GM12878 (cell line): ENCODE data around the gene CYSLTR1. TPM values are rescaled to one million over a fixed set of nuclear protein-coding genes. Genes with fewer than 3 reads are reported as not detected.
"Not testable (repeated sequence)": the region's sequence is repeated elsewhere in the genome, so short reads cannot be mapped to it uniquely, and the experiment has no call there.

Experiments
- ATAC-seq: fragments of 200-7000 bp; cut with Tn5 transposase; 3 replicates; pipeline ENCODE4 v1.9.1; 2020; ENCODE audit warnings: mild to moderate bottlenecking, moderate library complexity
- BruUV-seq: library from RNA; stranded (reverse); fragments of 400-500 nt; replicated peaks from 2 replicates; lab custom pipeline; 2021; lab: Mats Ljungman, UMichigan
- CTCF ChIA-PET: fragments of 300-600 bp; sonication (Branson Sonifier 250); formaldehyde crosslinking; extraction: SDS; loops from one replicate; lab custom pipeline; 2021; ENCODE audit warnings: inconsistent platforms; lab: Yijun Ruan, JAX
- POLR2A ChIA-PET: fragments of 350-600 bp; formaldehyde crosslinking; extraction: SDS; loops from one replicate; lab custom pipeline; 2021; ENCODE audit warnings: inconsistent platforms; lab: Charles Lee
- RAD21 ChIA-PET: fragments of 300-600 bp; sonication (Branson Sonifier 250); formaldehyde crosslinking; loops from one replicate; lab custom pipeline; 2023; ENCODE audit warnings: antibody characterized with exemption; ENCODE audit not compliant: unreplicated experiment; lab: Charles Lee
- SMC1A ChIA-PET: fragments of 300-600 bp; sonication (Branson Sonifier 250); formaldehyde crosslinking; loops from one replicate; lab custom pipeline; 2023; ENCODE audit not compliant: unreplicated experiment, uncharacterized antibody; lab: Charles Lee
- DNase-seq: peaks from one replicate; pipeline ENCODE4 v3.0.0-alpha.2; 2011; ENCODE audit warnings: low read depth, low spot score
- FAIRE-seq: peaks from 3 replicates; lab custom pipeline; 2011; peaks lifted over from hg19 to GRCh38; lab: Jason Lieb, UNC
- H2AFZ ChIP-seq: 2 replicates; pipeline ENCODE4 v1.6.0; 2011; ENCODE audit warnings: low read depth, low read length, control low read depth; ENCODE audit not compliant: control insufficient read depth
- H3K27ac ChIP-seq: 2 replicates; pipeline ENCODE4 v1.5.1; 2011; ENCODE audit warnings: control low read depth; ENCODE audit not compliant: control insufficient read depth, insufficient read depth
- H3K27me3 ChIP-seq, 2 experiments: replicated peaks in 1 of 2; 2 replicates each; pipeline versions ENCODE4 v1.6.0 to v1.6.1; 2011; ENCODE audit warnings: low read length in 1 of 2; ENCODE audit not compliant: control insufficient read depth in 2 of 2, insufficient read depth in 2 of 2
- H3K36me3 ChIP-seq, 2 experiments: 2 replicates each; pipeline ENCODE4 v1.5.1; 2011; ENCODE audit warnings: low read length in 1 of 2; ENCODE audit not compliant: control insufficient read depth in 2 of 2, insufficient read depth in 2 of 2
- H3K4me1 ChIP-seq: 2 replicates; pipeline ENCODE4 v1.6.1; 2011; ENCODE audit warnings: mild to moderate bottlenecking, low read length, moderate library complexity, mixed read lengths; ENCODE audit not compliant: control insufficient read depth, insufficient read depth
- H3K4me2 ChIP-seq: 2 replicates; pipeline ENCODE4 v1.6.0; 2011; ENCODE audit warnings: control low read depth; ENCODE audit not compliant: control insufficient read depth, insufficient read depth
- H3K4me3 ChIP-seq: fragments of 200-600 bp; sonication (generic); 2 replicates; pipeline ENCODE4 v1.5.1; 2016
- H3K79me2 ChIP-seq: 2 replicates; pipeline ENCODE4 v1.6.0; 2011; ENCODE audit warnings: low read length; ENCODE audit not compliant: control insufficient read depth, insufficient read depth
- H3K9ac ChIP-seq: 2 replicates; pipeline ENCODE4 v1.8.0; 2011; ENCODE audit warnings: low read length, control low read depth, mixed read lengths; ENCODE audit not compliant: control insufficient read depth, insufficient read depth
- H3K9me3 ChIP-seq: replicated peaks from 3 replicates; pipeline ENCODE4 v1.5.1; 2011; ENCODE audit warnings: mild to moderate bottlenecking, low read length; ENCODE audit not compliant: control insufficient read depth, insufficient read depth
- H4K20me1 ChIP-seq: 2 replicates; pipeline ENCODE4 v1.6.0; 2011; ENCODE audit not compliant: control insufficient read depth, insufficient read depth
- NBN ChIP-seq: fragments of 450-650 bp; IDR thresholded peaks from 2 replicates; pipeline ENCODE4 v1.6.1; 2016
- RB1 ChIP-seq: fragments of 450-650 bp; formaldehyde crosslinking; IDR thresholded peaks from 2 replicates; pipeline ENCODE4 v1.6.1; 2017; ENCODE audit warnings: mild to moderate bottlenecking, borderline replicate concordance
- TARDBP ChIP-seq: IDR thresholded peaks from 2 replicates; pipeline ENCODE4 v1.6.1; 2016; ENCODE audit warnings: borderline replicate concordance
- WGBS: methylation state at CpG from one replicate; pipeline ENCODE4 v1.1.6; 2016; ENCODE audit warnings: low lambda C conversion rate; ENCODE audit not compliant: insufficient replicate concordance, insufficient coverage; ENCODE audit errors: missing lambda C conversion rate; 5-methylcytosine and 5-hydroxymethylcytosine counted together
- in situ Hi-C: fragments of 300-500 bp; cut with MboI; formaldehyde crosslinking; loops from 9 replicates; pipeline ENCODE4 v1.14.3; 2018; ENCODE audit warnings: mixed read lengths
- intact Hi-C: fragments of 100-400 bp; cut with micrococcal nuclease; formaldehyde crosslinking; loops from one replicate; pipeline ENCODE4 v1.14.2; 2022; ENCODE audit not compliant: unreplicated experiment
- polyA plus RNA-seq, 11 experiments: library from polyadenylated mRNA; depleted of rRNA in 4 of 11; unstranded in 6 of 11; stranded (reverse) in 5 of 11; fragments of >200 nt; fragmentation: Nextera tagmentation in 4 of 11; fragmentation: Illumina TruSeq in 1 of 11; extraction: Ambion mirVana in 4 of 11; extraction: Trizol in 1 of 11; gene quantifications; 1 replicate in 1 of 11; 2 replicates in 10 of 11; pipeline versions ENCODE4 v1.2.1 to v1.2.3, GENCODE V29; 2011 to 2016; ENCODE audit warnings: inconsistent platforms in 2 of 11, missing spikeins in 2 of 11, low read depth in 1 of 11
- total RNA-seq, 4 experiments: library from RNA; depleted of rRNA in 3 of 4; stranded (reverse); fragments of >200 nt in 3 of 4; fragmentation: Illumina TruSeq in 1 of 4; extraction: Trizol in 1 of 4; gene quantifications; 2 replicates each; pipeline versions ENCODE4 v1.2.1 to v1.2.3, GENCODE V29; 2013 to 2021
- TF ChIP-seq, protein P1 (sequence below): fragments of 450-650 bp; conservative IDR thresholded peaks from 2 replicates; pipeline ENCODE4 v1.6.1; 2017; ENCODE audit warnings: mild to moderate bottlenecking, moderate library complexity
- TF ChIP-seq, protein P2 (sequence below): fragments of 450-650 bp; IDR thresholded peaks from 2 replicates; pipeline ENCODE4 v1.6.1; 2016; ENCODE audit warnings: mild to moderate bottlenecking

The CYSLTR1 gene
- total and polyA plus RNA-seq, 10 of the 15 experiments (the other 5 are each of a cell fraction or from before 2014, with no cell fraction given) = 13.7 to 42.0 (median 24.0) TPM

DNA sequence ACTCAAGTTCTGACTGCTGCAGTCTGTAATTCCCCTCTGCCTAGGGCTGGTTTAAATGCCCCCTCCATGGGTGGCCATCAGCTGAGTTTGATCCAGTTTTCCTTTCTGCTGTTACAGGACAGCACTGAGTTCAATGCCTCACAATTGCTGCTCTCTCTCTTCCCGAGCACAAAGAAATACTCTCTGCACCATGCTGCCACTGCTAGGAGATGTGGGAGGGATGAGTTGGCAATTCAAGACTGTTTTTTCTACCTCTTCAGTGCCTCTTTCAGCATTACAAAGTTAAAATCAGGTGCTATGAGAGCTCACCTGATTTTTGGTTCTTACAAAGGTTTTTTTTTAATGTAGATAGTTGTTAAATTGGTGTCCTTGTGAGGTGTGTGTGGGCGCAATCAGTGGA, 24.3 kb downstream of the CYSLTR1 start:
- ATAC-seq (no peak), FAIRE-seq (no peak), DNase-seq (no peak)
- Histone ChIP-seq H3K79me2 (no peaks in the 10 kb centered on the region), H2AFZ (no peak overlapping the region), H3K4me3 (no peak overlapping the region), H3K27ac (no peak overlapping the region), H3K9me3 (peaks cover 2% of the 10 kb centered on the region; the same call in 2 of the 3 replicates), H4K20me1 (no peaks in the 10 kb centered on the region), H3K9ac (no peak overlapping the region), H3K4me2 (no peak overlapping the region), H3K36me3 (no peaks in the 10 kb centered on the region), H3K27me3 (no peaks in the 10 kb centered on the region)
- ChIA-PET CTCF (no interaction called here), SMC1A (interaction anchor here (0.9 kb wide), 1 partner anchor 9 kb away, joined by 3 read pairs; no protein-coding TSS in a partner anchor), POLR2A (no interaction called here), RAD21 (no interaction called here)
- intact Hi-C loops = no loop called here
- no peak for TF ChIP-seq TARDBP
- TF ChIP-seq RB1 = no peak
- TF ChIP-seq, protein P1, sequence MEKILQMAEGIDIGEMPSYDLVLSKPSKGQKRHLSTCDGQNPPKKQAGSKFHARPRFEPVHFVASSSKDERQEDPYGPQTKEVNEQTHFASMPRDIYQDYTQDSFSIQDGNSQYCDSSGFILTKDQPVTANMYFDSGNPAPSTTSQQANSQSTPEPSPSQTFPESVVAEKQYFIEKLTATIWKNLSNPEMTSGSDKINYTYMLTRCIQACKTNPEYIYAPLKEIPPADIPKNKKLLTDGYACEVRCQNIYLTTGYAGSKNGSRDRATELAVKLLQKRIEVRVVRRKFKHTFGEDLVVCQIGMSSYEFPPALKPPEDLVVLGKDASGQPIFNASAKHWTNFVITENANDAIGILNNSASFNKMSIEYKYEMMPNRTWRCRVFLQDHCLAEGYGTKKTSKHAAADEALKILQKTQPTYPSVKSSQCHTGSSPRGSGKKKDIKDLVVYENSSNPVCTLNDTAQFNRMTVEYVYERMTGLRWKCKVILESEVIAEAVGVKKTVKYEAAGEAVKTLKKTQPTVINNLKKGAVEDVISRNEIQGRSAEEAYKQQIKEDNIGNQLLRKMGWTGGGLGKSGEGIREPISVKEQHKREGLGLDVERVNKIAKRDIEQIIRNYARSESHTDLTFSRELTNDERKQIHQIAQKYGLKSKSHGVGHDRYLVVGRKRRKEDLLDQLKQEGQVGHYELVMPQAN = no peak
- TF ChIP-seq, protein P2, sequence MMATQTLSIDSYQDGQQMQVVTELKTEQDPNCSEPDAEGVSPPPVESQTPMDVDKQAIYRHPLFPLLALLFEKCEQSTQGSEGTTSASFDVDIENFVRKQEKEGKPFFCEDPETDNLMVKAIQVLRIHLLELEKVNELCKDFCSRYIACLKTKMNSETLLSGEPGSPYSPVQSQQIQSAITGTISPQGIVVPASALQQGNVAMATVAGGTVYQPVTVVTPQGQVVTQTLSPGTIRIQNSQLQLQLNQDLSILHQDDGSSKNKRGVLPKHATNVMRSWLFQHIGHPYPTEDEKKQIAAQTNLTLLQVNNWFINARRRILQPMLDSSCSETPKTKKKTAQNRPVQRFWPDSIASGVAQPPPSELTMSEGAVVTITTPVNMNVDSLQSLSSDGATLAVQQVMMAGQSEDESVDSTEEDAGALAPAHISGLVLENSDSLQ = no peak
- TF ChIP-seq NBN = no peak
- TF ChIP-seq, all 136 proteins: peak for 0
- in situ Hi-C loops = no loop called here
- H3K4me1 ChIP-seq = no peaks in the 10 kb centered on the region
- WGBS = 37% methylated on average over 2 of the region's 2 CpGs
- no TSS peak for BruUV-seq

DNA sequence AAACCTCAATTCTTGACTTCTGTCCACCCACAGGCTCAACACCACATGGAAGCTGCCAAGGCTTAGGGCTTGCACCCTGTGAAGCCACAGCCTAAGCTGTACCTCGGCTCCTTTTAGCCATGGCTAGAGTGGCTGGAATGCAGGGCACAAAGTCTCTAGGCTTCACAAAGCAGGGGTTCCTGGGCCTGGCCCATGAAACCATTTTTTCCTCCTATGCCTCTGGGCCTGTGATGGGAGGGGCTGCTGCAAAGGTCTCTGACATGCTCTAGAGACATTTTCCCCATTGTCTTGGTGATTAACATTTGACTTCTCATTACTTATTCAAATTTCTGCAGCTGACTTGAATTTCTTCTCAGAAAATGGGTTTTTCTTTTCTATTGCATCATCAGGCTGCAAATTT, 26.5 kb downstream of the CYSLTR1 start:
- H3K4me2 ChIP-seq, ATAC-seq, H3K9me3 ChIP-seq, BruUV-seq, SMC1A ChIA-PET, H2AFZ ChIP-seq, intact Hi-C loops, H3K9ac ChIP-seq, H3K79me2 ChIP-seq, H4K20me1 ChIP-seq, FAIRE-seq, RAD21 ChIA-PET, POLR2A ChIA-PET, in situ Hi-C loops, H3K4me3 ChIP-seq, H3K27me3 ChIP-seq, H3K4me1 ChIP-seq, H3K27ac ChIP-seq, H3K36me3 ChIP-seq, DNase-seq: not testable (repeated sequence)
- CTCF ChIA-PET = interaction anchor here (1.3 kb wide), 1 partner anchor 8 kb away, joined by 5 read pairs; no protein-coding TSS in a partner anchor
- 0% methylated on average over 1 of the region's 1 CpG for WGBS
